GM10248 (cell line): ENCODE measurements around the gene SLC1A5.
A peak's percentile ranks its signal among the peaks of the same experiment; 100 is the strongest.

Experiments
- CTCF ChIA-PET: fragments of 300-600 bp; sonication (Branson Sonifier 250); formaldehyde crosslinking; extraction: SDS; loops from one replicate; lab custom pipeline; 2021; ENCODE audit warnings: antibody characterized with exemption; lab: Yijun Ruan, JAX
- POLR2A ChIA-PET: fragments of 350-650 bp; sonication (Branson Sonifier 250); formaldehyde crosslinking; extraction: SDS; loops from one replicate; lab custom pipeline; 2020; ENCODE audit warnings: antibody characterized with exemption; lab: Yijun Ruan, JAX
- DNase-seq: peaks from one replicate; pipeline ENCODE4 v3.0.0; 2012; ENCODE audit errors: extremely low spot score
- CTCF ChIP-seq: IDR thresholded peaks from 2 replicates; pipeline ENCODE4 v1.5.1; 2012; ENCODE audit warnings: mild to moderate bottlenecking, low read depth; ENCODE audit errors: extremely low read depth, missing control alignments, control extremely low read depth

SLC1A5 gene

GRCh38 chr19:46788262-46788967, at the start of gene SLC1A5:
Gene SLC1A5 (minus strand): TSS chr19:46788594. CDS start chr19:46787965, 629 bp downstream.
- ChIA-PET POLR2A (interaction anchor here (0.5 to 2.2 kb wide), 15 partner anchors 8 to 561 kb away, joined by 3 to 22 read pairs (median 5); partner anchors contain the start of genes CCDC9, DACT3, DHX34 and ZC3H4), CTCF (interaction anchor here (0.6 to 2.7 kb wide), 5 partner anchors 16 to 202 kb away, joined by 3 to 11 read pairs (median 3); no protein-coding TSS in a partner anchor)
- no peak for TF ChIP-seq CTCF
- DNase-seq, result peak; percentile 99

- no peak for DNase-seq
- POLR2A ChIA-PET, result no interaction called here
- CTCF ChIA-PET, result interaction anchor here (1.0 to 6.1 kb wide), 4 partner anchors 14 to 80 kb away, joined by 3 to 63 read pairs (median 4); no protein-coding TSS in a partner anchor
Observed at GRCh38 chr19:46838160-46838559, 49.8 kb upstream of the SLC1A5 start.

GRCh38 chr19:46834984-46835383, 46.6 kb upstream of the SLC1A5 start:
- DNase-seq, result no peak
- ChIA-PET POLR2A (no interaction called here), CTCF (interaction anchor here (1.3 kb wide), 2 partner anchors 50 to 57 kb away, joined by 3 read pairs; no protein-coding TSS in a partner anchor)
- no peak for TF ChIP-seq CTCF

More at GRCh38 chr19:46838160-46838559, 49.8 kb upstream of the SLC1A5 start:
- no peak for TF ChIP-seq CTCF

GRCh38 chr19:46834121-46834520, 45.7 kb upstream of the SLC1A5 start:
- DNase-seq, result no peak

GRCh38 chr19:46830864-46831263, 42.5 kb upstream of the SLC1A5 start:
- CTCF ChIA-PET, result interaction anchor here (1.9 to 3.7 kb wide), 2 partner anchors 9 to 77 kb away, joined by 4 to 15 read pairs; no protein-coding TSS in a partner anchor
- no peak for DNase-seq
- TF ChIP-seq CTCF, result no peak
- POLR2A ChIA-PET, result no interaction called here

More at GRCh38 chr19:46834121-46834520, 45.7 kb upstream of the SLC1A5 start:
- CTCF ChIA-PET, result interaction anchor here (0.8 to 1.3 kb wide), 6 partner anchors 11 to 80 kb away, joined by 3 to 4 read pairs (median 3); no protein-coding TSS in a partner anchor
- POLR2A ChIA-PET, result interaction anchor here (0.5 kb wide), 1 partner anchor 20 kb away, joined by 9 read pairs; no protein-coding TSS in a partner anchor
- no peak for TF ChIP-seq CTCF

GRCh38 chr19:46828484-46828883, 40.1 kb upstream of the SLC1A5 start:
- DNase-seq, result no peak
- ChIA-PET CTCF (interaction anchor here (0.8 to 8.4 kb wide), 2 partner anchors 10 to 75 kb away, joined by 3 to 63 read pairs; no protein-coding TSS in a partner anchor), POLR2A (no interaction called here)
- TF ChIP-seq CTCF, result no peak
